ENCODE data around the gene LZTS3. TPM values are rescaled to one million over a fixed set of nuclear protein-coding genes. Genes with fewer than 3 reads are reported as not detected.
A peak's percentile ranks its signal among the peaks of the same experiment; 100 is the strongest.

Gene LZTS3
- total and polyA plus RNA-seq, 2 of the 13 experiments (the other 11 are each of a cell fraction or from before 2014, with no cell fraction given), result 10.1 to 31.3 TPM

DNA sequence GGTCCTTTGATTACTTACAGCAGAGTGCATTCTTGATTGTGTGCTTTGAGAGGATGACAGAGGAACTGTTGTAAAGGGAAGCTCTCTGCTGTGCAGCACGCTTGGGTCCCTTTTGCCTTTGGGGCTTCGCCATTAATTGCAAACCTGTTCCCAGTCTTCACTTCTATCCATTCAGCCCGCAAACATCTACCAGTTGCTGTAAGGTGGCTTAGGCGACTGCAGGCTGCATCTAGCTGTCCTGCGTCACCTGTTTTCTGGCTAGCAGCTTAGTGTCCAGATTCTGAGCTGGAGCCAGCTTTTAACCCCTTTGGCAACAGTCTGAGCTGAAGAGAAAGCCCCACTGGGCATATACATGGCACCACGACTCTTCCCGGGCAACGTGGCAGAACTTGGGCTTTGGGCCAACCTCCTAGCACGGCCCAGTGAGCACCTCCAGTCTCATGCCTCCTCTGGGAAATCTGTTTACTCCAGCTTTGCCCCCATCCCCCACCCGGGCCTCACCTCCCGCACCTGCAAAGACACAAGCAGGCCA, 11.2 kb downstream of the LZTS3 start:
- BruUV-seq (replicated peaks), result no TSS peak
- intact Hi-C loops (cut with micrococcal nuclease; ENCODE audit: unreplicated experiment), result loop anchor here (10.0 kb wide), 1 partner anchor 83 kb away; no protein-coding TSS in a partner anchor
- CTCF ChIA-PET (ENCODE audit: low intra/inter-chr PET ratio, low total read pairs), result no interaction called here
- H3K4me3 ChIP-seq (replicated peaks in 1 of 3; ENCODE audit: insufficient read depth in 1 of 3, low read depth in 2 of 3, low read length in 3 of 3), result peak overlapping the region; percentile 0 to 59 (median 29); a peak in 5 of 6 replicates
- POLR2A ChIA-PET, result interaction anchor here (0.9 to 6.6 kb wide), 11 partner anchors 8 to 58 kb away, joined by 3 to 81 read pairs (median 7); partner anchors contain the start of genes ITPA and LZTS3
- no peak for ATAC-seq
- no peak overlapping the region for H2AFZ ChIP-seq (ENCODE audit: low read length)
- H3K4me2 ChIP-seq (ENCODE audit: low read depth, low read length), result peak overlapping the region; percentile 90
- H3K9me3 ChIP-seq (ENCODE audit: low read length), result no peaks in the 10 kb centered on the region
- H4K20me1 ChIP-seq (ENCODE audit: insufficient read depth, low read length), result peaks cover 20% of the 10 kb centered on the region
- FAIRE-seq, result no peak
- H3K27ac ChIP-seq (ENCODE audit: extremely low read length, insufficient read depth, low read length), result peak overlapping the region; percentile 25
- peaks cover 55% of the 10 kb centered on the region for H3K4me1 ChIP-seq (ENCODE audit: insufficient read depth, low read length)
- H3K36me3 ChIP-seq (replicated peaks in 1 of 2; ENCODE audit: control insufficient read depth in 1 of 2, insufficient read depth in 2 of 2, low read length in 2 of 2), result no peaks in the 10 kb centered on the region
- no peaks in the 10 kb centered on the region; a peak in 1 of 5 replicates for H3K27me3 ChIP-seq (ENCODE audit: control insufficient read depth in 1 of 2, insufficient read depth in 2 of 2, low read length in 2 of 2)
- in situ Hi-C loops (cut with HindIII; ENCODE audit: extremely low pct_ligation_motif_present, low pct_unique_long_range_greater_than_20kb), result no loop called here
- peaks cover 27% of the 10 kb centered on the region for H3K79me2 ChIP-seq (ENCODE audit: insufficient read depth, low read length)
- no peak for DNase-seq (ENCODE audit: low spot score)
- H3K9ac ChIP-seq (ENCODE audit: insufficient read depth, low read depth, low read length), result peak overlapping the region; percentile 52
- 27% methylated on average over 10 of the region's 11 CpGs for WGBS (ENCODE audit: low lambda C conversion rate)
- 0 out of 2 replicates have a peak, but pooled peaks have one; percentile 6 for TF ChIP-seq AHR (CRISPR knock-in tag; IDR thresholded peaks at IDR 0.05)
- TF ChIP-seq, protein P1, sequence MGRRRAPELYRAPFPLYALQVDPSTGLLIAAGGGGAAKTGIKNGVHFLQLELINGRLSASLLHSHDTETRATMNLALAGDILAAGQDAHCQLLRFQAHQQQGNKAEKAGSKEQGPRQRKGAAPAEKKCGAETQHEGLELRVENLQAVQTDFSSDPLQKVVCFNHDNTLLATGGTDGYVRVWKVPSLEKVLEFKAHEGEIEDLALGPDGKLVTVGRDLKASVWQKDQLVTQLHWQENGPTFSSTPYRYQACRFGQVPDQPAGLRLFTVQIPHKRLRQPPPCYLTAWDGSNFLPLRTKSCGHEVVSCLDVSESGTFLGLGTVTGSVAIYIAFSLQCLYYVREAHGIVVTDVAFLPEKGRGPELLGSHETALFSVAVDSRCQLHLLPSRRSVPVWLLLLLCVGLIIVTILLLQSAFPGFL (CRISPR knock-in tag; IDR thresholded peaks at IDR 0.05), result no peak
- TF ChIP-seq, protein P2, sequence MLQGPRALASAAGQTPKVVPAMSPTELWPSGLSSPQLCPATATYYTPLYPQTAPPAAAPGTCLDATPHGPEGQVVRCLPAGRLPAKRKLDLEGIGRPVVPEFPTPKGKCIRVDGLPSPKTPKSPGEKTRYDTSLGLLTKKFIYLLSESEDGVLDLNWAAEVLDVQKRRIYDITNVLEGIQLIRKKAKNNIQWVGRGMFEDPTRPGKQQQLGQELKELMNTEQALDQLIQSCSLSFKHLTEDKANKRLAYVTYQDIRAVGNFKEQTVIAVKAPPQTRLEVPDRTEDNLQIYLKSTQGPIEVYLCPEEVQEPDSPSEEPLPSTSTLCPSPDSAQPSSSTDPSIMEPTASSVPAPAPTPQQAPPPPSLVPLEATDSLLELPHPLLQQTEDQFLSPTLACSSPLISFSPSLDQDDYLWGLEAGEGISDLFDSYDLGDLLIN (CRISPR knock-in tag; IDR thresholded peaks at IDR 0.05; ENCODE audit: borderline replicate concordance), result no peak
- TF ChIP-seq, protein P3, sequence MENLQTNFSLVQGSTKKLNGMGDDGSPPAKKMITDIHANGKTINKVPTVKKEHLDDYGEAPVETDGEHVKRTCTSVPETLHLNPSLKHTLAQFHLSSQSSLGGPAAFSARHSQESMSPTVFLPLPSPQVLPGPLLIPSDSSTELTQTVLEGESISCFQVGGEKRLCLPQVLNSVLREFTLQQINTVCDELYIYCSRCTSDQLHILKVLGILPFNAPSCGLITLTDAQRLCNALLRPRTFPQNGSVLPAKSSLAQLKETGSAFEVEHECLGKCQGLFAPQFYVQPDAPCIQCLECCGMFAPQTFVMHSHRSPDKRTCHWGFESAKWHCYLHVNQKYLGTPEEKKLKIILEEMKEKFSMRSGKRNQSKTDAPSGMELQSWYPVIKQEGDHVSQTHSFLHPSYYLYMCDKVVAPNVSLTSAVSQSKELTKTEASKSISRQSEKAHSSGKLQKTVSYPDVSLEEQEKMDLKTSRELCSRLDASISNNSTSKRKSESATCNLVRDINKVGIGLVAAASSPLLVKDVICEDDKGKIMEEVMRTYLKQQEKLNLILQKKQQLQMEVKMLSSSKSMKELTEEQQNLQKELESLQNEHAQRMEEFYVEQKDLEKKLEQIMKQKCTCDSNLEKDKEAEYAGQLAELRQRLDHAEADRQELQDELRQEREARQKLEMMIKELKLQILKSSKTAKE (CRISPR knock-in tag; IDR thresholded peaks at IDR 0.05; ENCODE audit: borderline replicate concordance), result no peak
- no peak for TF ChIP-seq HNRNPH1 (optimal IDR thresholded peaks at IDR 0.05; ENCODE audit: low read depth, low read length)
- TF ChIP-seq, protein P4, sequence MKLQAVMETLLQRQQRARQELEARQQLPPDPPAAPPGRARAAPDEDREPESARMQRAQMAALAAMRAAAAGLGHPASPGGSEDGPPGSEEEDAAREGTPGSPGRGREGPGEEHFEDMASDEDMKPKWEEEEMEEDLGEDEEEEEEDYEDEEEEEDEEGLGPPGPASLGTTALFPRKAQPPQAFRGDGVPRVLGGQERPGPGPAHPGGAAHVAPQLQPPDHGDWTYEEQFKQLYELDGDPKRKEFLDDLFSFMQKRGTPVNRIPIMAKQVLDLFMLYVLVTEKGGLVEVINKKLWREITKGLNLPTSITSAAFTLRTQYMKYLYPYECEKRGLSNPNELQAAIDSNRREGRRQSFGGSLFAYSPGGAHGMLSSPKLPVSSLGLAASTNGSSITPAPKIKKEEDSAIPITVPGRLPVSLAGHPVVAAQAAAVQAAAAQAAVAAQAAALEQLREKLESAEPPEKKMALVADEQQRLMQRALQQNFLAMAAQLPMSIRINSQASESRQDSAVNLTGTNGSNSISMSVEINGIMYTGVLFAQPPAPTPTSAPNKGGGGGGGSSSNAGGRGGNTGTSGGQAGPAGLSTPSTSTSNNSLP (IDR thresholded peaks at IDR 0.05; ENCODE audit: low read depth, low read length), result no peak
- TF ChIP-seq, protein P5, sequence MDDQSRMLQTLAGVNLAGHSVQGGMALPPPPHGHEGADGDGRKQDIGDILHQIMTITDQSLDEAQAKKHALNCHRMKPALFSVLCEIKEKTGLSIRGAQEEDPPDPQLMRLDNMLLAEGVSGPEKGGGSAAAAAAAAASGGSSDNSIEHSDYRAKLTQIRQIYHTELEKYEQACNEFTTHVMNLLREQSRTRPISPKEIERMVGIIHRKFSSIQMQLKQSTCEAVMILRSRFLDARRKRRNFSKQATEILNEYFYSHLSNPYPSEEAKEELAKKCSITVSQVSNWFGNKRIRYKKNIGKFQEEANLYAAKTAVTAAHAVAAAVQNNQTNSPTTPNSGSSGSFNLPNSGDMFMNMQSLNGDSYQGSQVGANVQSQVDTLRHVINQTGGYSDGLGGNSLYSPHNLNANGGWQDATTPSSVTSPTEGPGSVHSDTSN (CRISPR knock-in tag; IDR thresholded peaks at IDR 0.05; ENCODE audit: borderline replicate concordance), result no peak
- TF ChIP-seq NCOA5 (CRISPR knock-in tag; IDR thresholded peaks at IDR 0.05), result no peak
- no peak for TF ChIP-seq KLF11 (CRISPR knock-in tag; IDR thresholded peaks at IDR 0.05)
- no peak for TF ChIP-seq HMG20A (CRISPR knock-in tag; IDR thresholded peaks at IDR 0.05; ENCODE audit: borderline replicate concordance)
- peak; percentile 66; the same call in 1 of the 2 replicates for TF ChIP-seq PAF1 (CRISPR knock-in tag; IDR thresholded peaks at IDR 0.05)
- no peak for TF ChIP-seq NRL (CRISPR knock-in tag; IDR thresholded peaks at IDR 0.05; ENCODE audit: borderline replicate concordance)
- no peak for TF ChIP-seq ZNF670 (CRISPR knock-in tag; IDR thresholded peaks at IDR 0.05; ENCODE audit: borderline replicate concordance)
- TF ChIP-seq MAFK (conservative IDR thresholded peaks at IDR 0.05 in 1 of 2, IDR thresholded peaks at IDR 0.05 in 1 of 2; ENCODE audit: low read length in 2 of 2), result no peak
- TF ChIP-seq, protein P6, sequence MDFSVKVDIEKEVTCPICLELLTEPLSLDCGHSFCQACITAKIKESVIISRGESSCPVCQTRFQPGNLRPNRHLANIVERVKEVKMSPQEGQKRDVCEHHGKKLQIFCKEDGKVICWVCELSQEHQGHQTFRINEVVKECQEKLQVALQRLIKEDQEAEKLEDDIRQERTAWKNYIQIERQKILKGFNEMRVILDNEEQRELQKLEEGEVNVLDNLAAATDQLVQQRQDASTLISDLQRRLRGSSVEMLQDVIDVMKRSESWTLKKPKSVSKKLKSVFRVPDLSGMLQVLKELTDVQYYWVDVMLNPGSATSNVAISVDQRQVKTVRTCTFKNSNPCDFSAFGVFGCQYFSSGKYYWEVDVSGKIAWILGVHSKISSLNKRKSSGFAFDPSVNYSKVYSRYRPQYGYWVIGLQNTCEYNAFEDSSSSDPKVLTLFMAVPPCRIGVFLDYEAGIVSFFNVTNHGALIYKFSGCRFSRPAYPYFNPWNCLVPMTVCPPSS (IDR thresholded peaks at IDR 0.05), result no peak
